ENCODE data around the gene CPM.

The CPM gene

DNA sequence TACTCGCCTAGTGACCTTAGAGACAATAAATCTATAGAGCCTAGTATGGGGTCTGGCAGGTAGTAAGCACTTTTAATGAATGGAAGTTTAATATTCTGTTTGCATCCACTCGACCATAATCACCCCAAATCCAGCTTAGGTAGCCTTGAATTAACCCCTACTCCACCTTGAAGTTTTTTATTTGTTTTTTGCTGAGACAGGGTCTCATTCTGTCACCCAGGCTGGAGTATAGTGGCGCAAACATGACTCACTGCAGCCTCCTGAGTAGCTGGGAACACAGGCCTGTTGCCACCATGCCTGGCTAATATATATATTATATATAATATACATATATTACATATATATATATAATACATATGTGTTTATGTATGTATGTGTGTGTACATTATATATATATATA, 86.2 kb downstream of the CPM start:
- ATAC-seq: no peak
- TF ChIP-seq TCF4 (CRISPR knock-in tag; IDR thresholded peaks at IDR 0.05; ENCODE audit: borderline replicate concordance) (no peak), RARB (CRISPR knock-in tag; IDR thresholded peaks at IDR 0.05) (0 out of 2 replicates have a peak, but pooled peaks have one; percentile 8), ZNF70 (CRISPR knock-in tag; IDR thresholded peaks at IDR 0.05) (no peak), ARNTL (CRISPR knock-in tag; IDR thresholded peaks at IDR 0.05; ENCODE audit: borderline replicate concordance, low read depth) (no peak), ZNF565 (CRISPR knock-in tag; conservative IDR thresholded peaks at IDR 0.05; ENCODE audit: low read depth) (no peak)

DNA sequence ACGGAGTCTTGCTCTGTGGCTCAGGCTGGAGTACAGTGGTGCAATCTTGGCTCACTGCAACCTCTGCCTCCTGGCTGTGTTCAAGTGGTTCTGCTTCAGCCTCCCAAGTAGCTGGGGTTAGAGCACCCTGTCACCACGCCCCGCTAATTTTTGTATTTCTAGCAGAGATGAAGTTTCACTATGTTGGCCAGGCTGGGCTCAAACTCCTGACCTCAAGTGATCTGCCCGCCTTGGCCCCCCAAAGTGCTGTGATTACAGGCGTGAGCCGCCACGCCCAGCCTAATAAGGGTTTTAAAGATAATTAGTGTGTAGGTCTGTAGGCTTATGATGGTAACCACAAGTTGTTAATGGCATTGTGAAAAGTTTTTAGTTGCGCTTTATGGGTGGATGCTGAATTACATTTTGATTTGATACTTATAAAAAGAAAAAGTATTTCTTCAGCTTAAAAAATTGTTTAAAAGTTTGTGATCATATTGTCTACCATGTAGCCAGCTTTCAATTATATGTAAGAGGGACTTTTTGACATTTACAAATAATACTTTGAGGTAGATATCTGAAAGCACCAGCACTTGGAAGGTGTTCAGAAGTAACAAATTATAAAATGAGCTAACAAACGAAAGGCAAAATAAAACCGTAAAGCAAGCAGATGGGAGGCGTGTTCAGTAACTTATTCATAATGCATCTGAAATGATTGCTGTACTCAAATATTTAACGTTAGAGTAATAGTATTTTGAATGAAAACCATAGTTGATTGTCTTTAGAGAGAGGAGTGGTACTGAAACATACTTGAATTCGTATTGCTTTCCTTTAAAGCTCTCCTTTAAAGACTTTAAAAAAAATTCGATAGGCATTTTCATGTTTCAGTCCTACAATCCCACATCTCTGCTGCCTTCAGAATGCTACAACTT, 87.9 kb downstream of the CPM start:
- no peak for ATAC-seq
- no peak for TF ChIP-seq ARNTL (CRISPR knock-in tag; IDR thresholded peaks at IDR 0.05; ENCODE audit: borderline replicate concordance, low read depth)
- TF ChIP-seq, protein P1, sequence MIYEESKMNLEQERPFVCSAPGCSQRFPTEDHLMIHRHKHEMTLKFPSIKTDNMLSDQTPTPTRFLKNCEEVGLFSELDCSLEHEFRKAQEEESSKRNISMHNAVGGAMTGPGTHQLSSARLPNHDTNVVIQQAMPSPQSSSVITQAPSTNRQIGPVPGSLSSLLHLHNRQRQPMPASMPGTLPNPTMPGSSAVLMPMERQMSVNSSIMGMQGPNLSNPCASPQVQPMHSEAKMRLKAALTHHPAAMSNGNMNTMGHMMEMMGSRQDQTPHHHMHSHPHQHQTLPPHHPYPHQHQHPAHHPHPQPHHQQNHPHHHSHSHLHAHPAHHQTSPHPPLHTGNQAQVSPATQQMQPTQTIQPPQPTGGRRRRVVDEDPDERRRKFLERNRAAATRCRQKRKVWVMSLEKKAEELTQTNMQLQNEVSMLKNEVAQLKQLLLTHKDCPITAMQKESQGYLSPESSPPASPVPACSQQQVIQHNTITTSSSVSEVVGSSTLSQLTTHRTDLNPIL (CRISPR knock-in tag; IDR thresholded peaks at IDR 0.05; ENCODE audit: low read depth): no peak
- TF ChIP-seq ZC3H10 (CRISPR knock-in tag; IDR thresholded peaks at IDR 0.05): 0 out of 2 replicates have a peak, but pooled peaks have one; percentile 23

DNA sequence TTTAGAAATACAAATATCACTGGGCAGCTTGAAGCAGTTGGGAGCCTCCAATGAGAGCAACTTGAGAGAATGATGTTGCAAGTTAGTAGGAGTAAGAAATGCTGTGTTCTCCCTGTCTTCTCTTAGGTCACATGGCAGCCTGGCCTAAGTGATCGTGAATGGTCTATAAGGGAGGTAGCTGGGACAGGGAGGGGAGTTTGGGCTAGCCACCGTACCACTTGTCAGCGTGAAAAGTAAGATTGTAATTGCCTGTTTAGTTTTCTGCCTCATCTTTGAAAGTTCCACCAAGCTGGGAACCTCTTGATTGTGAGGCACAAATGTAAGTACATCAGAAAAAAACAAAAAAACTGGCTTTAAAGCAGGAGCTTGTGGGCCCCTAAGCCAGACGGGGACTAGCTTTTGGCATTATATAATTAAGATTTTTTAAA, 88.6 kb downstream of the CPM start:
- ATAC-seq: no peak
- TF ChIP-seq, protein P2, sequence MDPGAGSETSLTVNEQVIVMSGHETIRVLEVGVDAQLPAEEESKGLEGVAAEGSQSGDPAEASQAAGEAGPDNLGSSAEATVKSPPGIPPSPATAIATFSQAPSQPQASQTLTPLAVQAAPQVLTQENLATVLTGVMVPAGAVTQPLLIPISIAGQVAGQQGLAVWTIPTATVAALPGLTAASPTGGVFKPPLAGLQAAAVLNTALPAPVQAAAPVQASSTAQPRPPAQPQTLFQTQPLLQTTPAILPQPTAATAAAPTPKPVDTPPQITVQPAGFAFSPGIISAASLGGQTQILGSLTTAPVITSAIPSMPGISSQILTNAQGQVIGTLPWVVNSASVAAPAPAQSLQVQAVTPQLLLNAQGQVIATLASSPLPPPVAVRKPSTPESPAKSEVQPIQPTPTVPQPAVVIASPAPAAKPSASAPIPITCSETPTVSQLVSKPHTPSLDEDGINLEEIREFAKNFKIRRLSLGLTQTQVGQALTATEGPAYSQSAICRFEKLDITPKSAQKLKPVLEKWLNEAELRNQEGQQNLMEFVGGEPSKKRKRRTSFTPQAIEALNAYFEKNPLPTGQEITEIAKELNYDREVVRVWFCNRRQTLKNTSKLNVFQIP (CRISPR knock-in tag; IDR thresholded peaks at IDR 0.05; ENCODE audit: borderline replicate concordance, low read depth): no peak
- TF ChIP-seq ZNF8 (CRISPR knock-in tag; IDR thresholded peaks at IDR 0.05): no peak
- TF ChIP-seq, protein P1 (CRISPR knock-in tag; IDR thresholded peaks at IDR 0.05; ENCODE audit: low read depth): no peak
- no peak for TF ChIP-seq PPARA (CRISPR knock-in tag; IDR thresholded peaks at IDR 0.05; ENCODE audit: borderline replicate concordance)
- TF ChIP-seq, protein P3, sequence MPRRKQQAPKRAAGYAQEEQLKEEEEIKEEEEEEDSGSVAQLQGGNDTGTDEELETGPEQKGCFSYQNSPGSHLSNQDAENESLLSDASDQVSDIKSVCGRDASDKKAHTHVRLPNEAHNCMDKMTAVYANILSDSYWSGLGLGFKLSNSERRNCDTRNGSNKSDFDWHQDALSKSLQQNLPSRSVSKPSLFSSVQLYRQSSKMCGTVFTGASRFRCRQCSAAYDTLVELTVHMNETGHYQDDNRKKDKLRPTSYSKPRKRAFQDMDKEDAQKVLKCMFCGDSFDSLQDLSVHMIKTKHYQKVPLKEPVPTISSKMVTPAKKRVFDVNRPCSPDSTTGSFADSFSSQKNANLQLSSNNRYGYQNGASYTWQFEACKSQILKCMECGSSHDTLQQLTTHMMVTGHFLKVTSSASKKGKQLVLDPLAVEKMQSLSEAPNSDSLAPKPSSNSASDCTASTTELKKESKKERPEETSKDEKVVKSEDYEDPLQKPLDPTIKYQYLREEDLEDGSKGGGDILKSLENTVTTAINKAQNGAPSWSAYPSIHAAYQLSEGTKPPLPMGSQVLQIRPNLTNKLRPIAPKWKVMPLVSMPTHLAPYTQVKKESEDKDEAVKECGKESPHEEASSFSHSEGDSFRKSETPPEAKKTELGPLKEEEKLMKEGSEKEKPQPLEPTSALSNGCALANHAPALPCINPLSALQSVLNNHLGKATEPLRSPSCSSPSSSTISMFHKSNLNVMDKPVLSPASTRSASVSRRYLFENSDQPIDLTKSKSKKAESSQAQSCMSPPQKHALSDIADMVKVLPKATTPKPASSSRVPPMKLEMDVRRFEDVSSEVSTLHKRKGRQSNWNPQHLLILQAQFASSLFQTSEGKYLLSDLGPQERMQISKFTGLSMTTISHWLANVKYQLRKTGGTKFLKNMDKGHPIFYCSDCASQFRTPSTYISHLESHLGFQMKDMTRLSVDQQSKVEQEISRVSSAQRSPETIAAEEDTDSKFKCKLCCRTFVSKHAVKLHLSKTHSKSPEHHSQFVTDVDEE (CRISPR knock-in tag; IDR thresholded peaks at IDR 0.05): no peak

DNA sequence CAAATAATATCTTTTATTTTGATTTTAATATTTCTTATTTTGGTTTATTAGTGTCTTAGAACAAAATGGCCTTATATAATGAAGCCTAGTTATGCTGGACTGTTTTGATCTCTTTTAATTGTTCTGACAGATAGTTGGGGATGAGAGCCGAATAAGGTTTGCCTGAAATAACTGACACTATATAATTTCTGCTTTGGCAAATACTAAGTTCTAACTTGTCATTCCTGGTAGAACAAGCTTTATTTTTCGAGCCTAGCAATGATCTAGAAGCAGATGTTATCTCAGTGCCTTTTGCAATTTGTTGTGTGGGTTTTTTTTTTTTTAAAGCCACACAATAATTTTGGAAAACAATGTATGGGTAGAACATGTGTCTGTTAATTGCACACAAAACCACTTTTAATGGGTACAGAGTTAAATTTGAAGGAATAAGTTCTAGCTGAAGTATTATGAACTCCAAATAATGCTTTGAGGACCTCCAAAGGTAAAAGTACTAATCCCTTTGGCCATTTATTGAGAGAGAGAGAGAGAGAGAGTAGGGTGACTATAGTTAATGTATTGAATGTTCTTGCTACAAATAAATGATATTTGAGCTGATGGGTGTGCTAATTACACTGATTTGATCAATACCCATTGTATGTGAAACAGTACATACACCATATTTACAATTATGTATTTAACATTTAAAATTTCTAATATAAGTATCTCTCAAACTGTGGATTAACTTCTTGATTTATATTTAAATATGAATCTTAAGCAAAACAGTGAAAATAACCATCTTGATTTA, 90.0 kb downstream of the CPM start:
- ATAC-seq: no peak
- TF ChIP-seq TOX (CRISPR knock-in tag; IDR thresholded peaks at IDR 0.05; ENCODE audit: borderline replicate concordance) (no peak), ZNF565 (CRISPR knock-in tag; conservative IDR thresholded peaks at IDR 0.05; ENCODE audit: low read depth) (no peak), SNAI2 (CRISPR knock-in tag; IDR thresholded peaks at IDR 0.05) (no peak), PPARA (CRISPR knock-in tag; IDR thresholded peaks at IDR 0.05; ENCODE audit: borderline replicate concordance) (no peak), ZFP3 (CRISPR knock-in tag; IDR thresholded peaks at IDR 0.05) (no peak), ARNTL (CRISPR knock-in tag; IDR thresholded peaks at IDR 0.05; ENCODE audit: borderline replicate concordance, low read depth) (no peak), OSR1 (CRISPR knock-in tag; IDR thresholded peaks at IDR 0.05) (no peak), BACH2 (CRISPR knock-in tag; IDR thresholded peaks at IDR 0.05; ENCODE audit: borderline replicate concordance) (no peak), ZNF8 (CRISPR knock-in tag; IDR thresholded peaks at IDR 0.05) (no peak), ESRRG (CRISPR knock-in tag; IDR thresholded peaks at IDR 0.05) (no peak), ZNF70 (CRISPR knock-in tag; IDR thresholded peaks at IDR 0.05) (no peak), ZFP30 (CRISPR knock-in tag; IDR thresholded peaks at IDR 0.05) (no peak)
- TF ChIP-seq, protein P4, sequence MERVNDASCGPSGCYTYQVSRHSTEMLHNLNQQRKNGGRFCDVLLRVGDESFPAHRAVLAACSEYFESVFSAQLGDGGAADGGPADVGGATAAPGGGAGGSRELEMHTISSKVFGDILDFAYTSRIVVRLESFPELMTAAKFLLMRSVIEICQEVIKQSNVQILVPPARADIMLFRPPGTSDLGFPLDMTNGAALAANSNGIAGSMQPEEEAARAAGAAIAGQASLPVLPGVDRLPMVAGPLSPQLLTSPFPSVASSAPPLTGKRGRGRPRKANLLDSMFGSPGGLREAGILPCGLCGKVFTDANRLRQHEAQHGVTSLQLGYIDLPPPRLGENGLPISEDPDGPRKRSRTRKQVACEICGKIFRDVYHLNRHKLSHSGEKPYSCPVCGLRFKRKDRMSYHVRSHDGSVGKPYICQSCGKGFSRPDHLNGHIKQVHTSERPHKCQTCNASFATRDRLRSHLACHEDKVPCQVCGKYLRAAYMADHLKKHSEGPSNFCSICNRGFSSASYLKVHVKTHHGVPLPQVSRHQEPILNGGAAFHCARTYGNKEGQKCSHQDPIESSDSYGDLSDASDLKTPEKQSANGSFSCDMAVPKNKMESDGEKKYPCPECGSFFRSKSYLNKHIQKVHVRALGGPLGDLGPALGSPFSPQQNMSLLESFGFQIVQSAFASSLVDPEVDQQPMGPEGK (CRISPR knock-in tag; IDR thresholded peaks at IDR 0.05; ENCODE audit: borderline replicate concordance): no peak
- TF ChIP-seq, protein P1 (CRISPR knock-in tag; IDR thresholded peaks at IDR 0.05; ENCODE audit: low read depth): no peak
- TF ChIP-seq, protein P3 (CRISPR knock-in tag; IDR thresholded peaks at IDR 0.05): no peak
